GM23248 (cell line): ENCODE data around the gene ATF3. TPM values are rescaled to one million over a fixed set of nuclear protein-coding genes. Genes with fewer than 3 reads are reported as not detected.
A peak's percentile ranks its signal among the peaks of the same experiment; 100 is the strongest.

Experiments used
- DNase-seq: peaks from one replicate; pipeline ENCODE4 v3.0.0-alpha.2; 2015
- H2AFZ ChIP-seq: fragments of 200-600 bp; sonication (generic); 2 replicates; pipeline ENCODE4 v1.6.1; 2016; ENCODE audit warnings: antibody characterized with exemption
- H3F3A ChIP-seq: fragments of 200-600 bp; sonication (generic); 2 replicates; pipeline ENCODE4 v1.6.1; 2016; ENCODE audit warnings: mild to moderate bottlenecking, antibody characterized with exemption, mixed run types; ENCODE audit not compliant: insufficient read depth
- H3K27ac ChIP-seq: fragments of 200-600 bp; sonication (generic); 2 replicates; pipeline ENCODE4 v1.5.1; 2016; ENCODE audit warnings: mild to moderate bottlenecking
- H3K27me3 ChIP-seq: fragments of 200-600 bp; sonication (generic); replicated peaks from 2 replicates; pipeline ENCODE4 v1.6.1; 2016; ENCODE audit warnings: mild to moderate bottlenecking; ENCODE audit not compliant: insufficient read depth
- H3K36me3 ChIP-seq: fragments of 200-600 bp; sonication (generic); 2 replicates; pipeline ENCODE4 v1.6.1; 2016; ENCODE audit warnings: low read depth, mild to moderate bottlenecking
- H3K4me1 ChIP-seq: fragments of 200-600 bp; sonication (generic); 2 replicates; pipeline ENCODE4 v1.6.1; 2016; ENCODE audit warnings: mild to moderate bottlenecking; ENCODE audit not compliant: insufficient read depth
- H3K4me2 ChIP-seq: fragments of 200-600 bp; sonication (generic); one replicate; pipeline ENCODE4 v1.6.1; 2016; ENCODE audit warnings: mild to moderate bottlenecking; ENCODE audit not compliant: unreplicated experiment
- H3K4me3 ChIP-seq: fragments of 200-600 bp; sonication (generic); 2 replicates; pipeline ENCODE4 v1.5.1; 2016; ENCODE audit warnings: mild to moderate bottlenecking
- H3K79me2 ChIP-seq: fragments of 200-600 bp; sonication (generic); 2 replicates; pipeline ENCODE4 v1.6.1; 2016; ENCODE audit warnings: mild to moderate bottlenecking; ENCODE audit not compliant: insufficient read depth
- H3K9ac ChIP-seq: fragments of 200-600 bp; sonication (generic); 2 replicates; pipeline ENCODE4 v1.6.1; 2016; ENCODE audit warnings: mild to moderate bottlenecking
- H3K9me2 ChIP-seq: fragments of 200-600 bp; sonication (generic); 2 replicates; pipeline ENCODE4 v1.6.1; 2016; ENCODE audit warnings: mixed run types, mild to moderate bottlenecking, moderate library complexity; ENCODE audit not compliant: insufficient read depth
- H3K9me3 ChIP-seq: fragments of 200-600 bp; sonication (generic); one replicate; pipeline ENCODE4 v1.6.1; 2017; ENCODE audit warnings: low read depth
- H4K20me1 ChIP-seq: fragments of 200-600 bp; sonication (generic); 2 replicates; pipeline ENCODE4 v1.6.0; 2016; ENCODE audit not compliant: insufficient read depth
- EZH2 ChIP-seq: fragments of 200-600 bp; sonication (generic); IDR thresholded peaks from 2 replicates; pipeline ENCODE4 v1.6.1; 2018; ENCODE audit warnings: antibody characterized with exemption, mild to moderate bottlenecking; ENCODE audit not compliant: insufficient read depth, poor library complexity, severe bottlenecking
- EZH2phosphoT487 ChIP-seq: fragments of 200-600 bp; sonication (generic); IDR thresholded peaks from 2 replicates; pipeline ENCODE4 v1.6.1; 2018; ENCODE audit warnings: antibody characterized with exemption, moderate library complexity, mild to moderate bottlenecking, low read depth; ENCODE audit not compliant: insufficient read depth
- WGBS, 2 experiments: methylation state at CpG; one replicate each; pipeline ENCODE4 v1.1.6; 2015 to 2017; ENCODE audit warnings: low lambda C conversion rate in 2 of 2, low coverage in 1 of 2; ENCODE audit errors: missing lambda C conversion rate in 2 of 2; 5-methylcytosine and 5-hydroxymethylcytosine counted together
- in situ Hi-C: fragments of 300-500 bp; cut with MboI; formaldehyde crosslinking; loops from 2 replicates; pipeline ENCODE4 v1.15.0; 2020
- polyA plus RNA-seq: library from polyadenylated mRNA; unstranded; fragments of >200 nt; fragmentation: Nextera tagmentation; extraction: Ambion mirVana; gene quantifications from 2 replicates; pipeline ENCODE4 v1.2.1, GENCODE V29; 2016
- total RNA-seq: library from RNA; depleted of rRNA; stranded (reverse); fragments of >200 nt; shearing (Covaris generic); gene quantifications from 2 replicates; pipeline ENCODE4 v1.2.3, GENCODE V29; 2014

The ATF3 gene
- total and polyA plus RNA-seq, 2 experiments from 2014 or later: 0.86 to 1.7 TPM

- in situ Hi-C loops: no loop called here
Observed at GRCh38 chr1:212649020-212649419, 40.5 kb downstream of the ATF3 start.

GRCh38 chr1:212650228-212650627 lies 41.7 kb downstream of the ATF3 start:
- DNase-seq: no peak
- Histone ChIP-seq H2AFZ (no peak overlapping the region), H3K4me1 (peaks cover 10% of the 10 kb centered on the region), H3K9me2 (no peaks in the 10 kb centered on the region), H3K9ac (no peak overlapping the region), H3K79me2 (no peaks in the 10 kb centered on the region), H3K4me2 (no peak overlapping the region), H3K36me3 (no peaks in the 10 kb centered on the region), H3K9me3 (no peaks in the 10 kb centered on the region), H4K20me1 (no peaks in the 10 kb centered on the region), H3K4me3 (no peak overlapping the region), H3F3A (peaks cover 15% of the 10 kb centered on the region), H3K27me3 (no peaks in the 10 kb centered on the region), H3K27ac (no peak overlapping the region)
- TF ChIP-seq EZH2phosphoT487 (no peak), EZH2 (no peak)
- in situ Hi-C loops: loop anchor here (25.0 kb wide), 1 partner anchor 337 kb away; no protein-coding TSS in a partner anchor
- WGBS, 2 experiments: 32 to 35% methylated on average over 3 of the region's 3 CpGs

More at GRCh38 chr1:212649020-212649419, 40.5 kb downstream of the ATF3 start:
- Histone ChIP-seq H3K9me2 (no peaks in the 10 kb centered on the region), H3K27me3 (0 out of 2 replicates have a peak, but pooled peaks cover 2% of the 10 kb centered on the region), H3K79me2 (no peaks in the 10 kb centered on the region), H3F3A (peaks cover 15% of the 10 kb centered on the region), H3K9me3 (no peaks in the 10 kb centered on the region), H4K20me1 (no peaks in the 10 kb centered on the region), H2AFZ (no peak overlapping the region), H3K27ac (no peak overlapping the region), H3K4me3 (no peak overlapping the region), H3K36me3 (no peaks in the 10 kb centered on the region), H3K4me2 (no peak overlapping the region), H3K9ac (no peak overlapping the region), H3K4me1 (peaks cover 10% of the 10 kb centered on the region)
- DNase-seq: no peak
- 99% methylated on average over 2 of the region's 2 CpGs for WGBS, 2 experiments
- TF ChIP-seq EZH2 (no peak), EZH2phosphoT487 (no peak)

DNA sequence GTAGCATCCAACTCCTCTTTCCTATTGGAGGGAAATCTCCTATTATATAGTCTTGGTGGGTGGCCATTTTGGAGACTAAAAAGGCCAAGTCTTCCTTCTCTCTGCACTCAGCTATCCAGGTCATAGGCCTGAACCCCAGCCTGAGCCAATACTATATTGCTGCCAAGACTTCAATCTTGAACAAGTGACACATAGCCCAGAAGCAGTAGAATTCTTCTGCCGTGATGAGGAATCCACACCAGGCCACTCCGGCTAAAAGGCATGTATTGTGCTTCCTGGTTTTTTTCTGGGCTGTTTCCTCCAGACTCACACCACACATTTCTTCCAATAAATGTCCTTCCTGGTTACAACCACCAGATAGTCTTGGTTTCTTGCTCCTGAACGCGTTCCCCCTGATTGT lies 43.0 kb downstream of the ATF3 start:
- peak overlapping the region; percentile 66 for H3K27ac ChIP-seq
- no peaks in the 10 kb centered on the region for H3K36me3 ChIP-seq
- H3K4me3 ChIP-seq: no peak overlapping the region
- H3K9me3 ChIP-seq: no peaks in the 10 kb centered on the region
- H3K4me1 ChIP-seq: peaks cover 20% of the 10 kb centered on the region
- H2AFZ ChIP-seq: peak overlapping the region; percentile 57
- peaks cover 15% of the 10 kb centered on the region for H3F3A ChIP-seq
- no peaks in the 10 kb centered on the region for H3K79me2 ChIP-seq
- 61 to 64% methylated on average over 4 of the region's 4 CpGs for WGBS, 2 experiments
- H3K9ac ChIP-seq: no peak overlapping the region
- no peaks in the 10 kb centered on the region for H3K27me3 ChIP-seq
- DNase-seq: peak; percentile 85
- no peaks in the 10 kb centered on the region for H3K9me2 ChIP-seq
- in situ Hi-C loops: loop anchor here (25.0 kb wide), 1 partner anchor 336 kb away; no protein-coding TSS in a partner anchor
- no peaks in the 10 kb centered on the region for H4K20me1 ChIP-seq
- peak overlapping the region; percentile 34 for H3K4me2 ChIP-seq
- TF ChIP-seq EZH2: no peak
- TF ChIP-seq EZH2phosphoT487: no peak

- H3K4me1 ChIP-seq: peaks cover 20% of the 10 kb centered on the region
- 76 to 78% methylated on average over 3 of the region's 3 CpGs for WGBS, 2 experiments
- peak overlapping the region; percentile 66 for H3K27ac ChIP-seq
- peaks cover 15% of the 10 kb centered on the region for H3F3A ChIP-seq
- no peaks in the 10 kb centered on the region for H3K79me2 ChIP-seq
- H3K4me3 ChIP-seq: no peak overlapping the region
- H3K9me3 ChIP-seq: no peaks in the 10 kb centered on the region
- TF ChIP-seq EZH2phosphoT487: no peak
- no peak for TF ChIP-seq EZH2
- no peaks in the 10 kb centered on the region for H3K27me3 ChIP-seq
- in situ Hi-C loops: loop anchor here (25.0 kb wide), 1 partner anchor 335 kb away; no protein-coding TSS in a partner anchor
- peak; percentile 19 for DNase-seq
- H3K9ac ChIP-seq: no peak overlapping the region
- no peaks in the 10 kb centered on the region for H3K36me3 ChIP-seq
- no peaks in the 10 kb centered on the region for H3K9me2 ChIP-seq
- no peaks in the 10 kb centered on the region for H4K20me1 ChIP-seq
- H3K4me2 ChIP-seq: peak overlapping the region; percentile 34
- H2AFZ ChIP-seq: peak overlapping the region; percentile 57
Observed at GRCh38 chr1:212651977-212652376, 43.4 kb downstream of the ATF3 start.
